Activated naive CD8-positive, alpha-beta T cell treated with anti-CD3 and anti-CD28 coated beads for 36 hours (primary cell): ENCODE results near the gene RRAS. TPM values are rescaled to one million over a fixed set of nuclear protein-coding genes. Genes with fewer than 3 reads are reported as not detected.

Source experiments
- DNase-seq: peaks from one replicate; pipeline ENCODE4 v3.0.0; 2021
- H3K27ac Mint-ChIP-seq: one replicate; pipeline ENCODE4 v1.8.0; 2022; ENCODE audit warnings: mild to moderate bottlenecking, moderate library complexity, mixed read lengths
- H3K27me3 Mint-ChIP-seq: one replicate; pipeline ENCODE4 v1.8.0; 2022; ENCODE audit warnings: mild to moderate bottlenecking, mixed read lengths
- H3K36me3 Mint-ChIP-seq: one replicate; pipeline ENCODE4 v1.8.0; 2021; ENCODE audit warnings: mild to moderate bottlenecking, mixed read lengths
- H3K4me1 Mint-ChIP-seq: one replicate; pipeline ENCODE4 v1.8.0; 2021; ENCODE audit warnings: mixed read lengths
- H3K4me3 Mint-ChIP-seq: one replicate; pipeline ENCODE4 v1.8.0; 2022; ENCODE audit warnings: mild to moderate bottlenecking, moderate library complexity, mixed read lengths
- H3K9me3 Mint-ChIP-seq: one replicate; pipeline ENCODE4 v1.8.0; 2022; ENCODE audit warnings: mixed read lengths
- total RNA-seq, 2 experiments: library from RNA; stranded (reverse); gene quantifications; one replicate each; pipeline ENCODE4 v1.2.3, GENCODE V29; 2021

RRAS gene
- total RNA-seq: 1 to 10 TPM; 4.4 to 5.0 TPM

- Mint-ChIP-seq H3K27ac (peak within 1 kb of the TSS; percentile 99), H3K4me3 (peak within 1 kb of the TSS; percentile 100), H3K36me3 (peaks cover 16% of the 10 kb centered on the region), H3K4me1 (peaks cover 45% of the 10 kb centered on the region), H3K9me3 (no peaks in the 10 kb centered on the region), H3K27me3 (no peaks in the 10 kb centered on the region)
- peak; percentile 100 for DNase-seq
These were observed at the start of gene RRAS for GRCh38 chr19:49640113-49640898. TSS of gene RRAS (minus strand) at chr19:49640143. CDS start at chr19:49640098, 45 bp downstream.

GRCh38 chr19:49689133-49690078, 49.5 kb upstream of the RRAS start, which contains the start of gene ADM5:
TSS of gene ADM5 (plus strand) at chr19:49689594. CDS start at chr19:49689838, 244 bp downstream.
- DNase-seq: peak; percentile 54
- H3K4me1 Mint-ChIP-seq: peaks cover 36% of the 10 kb centered on the region
- H3K9me3 Mint-ChIP-seq: no peaks in the 10 kb centered on the region
- H3K27ac Mint-ChIP-seq: peak within 1 kb of the TSS; percentile 77
- peak within 1 kb of the TSS; percentile 74 for H3K4me3 Mint-ChIP-seq
- H3K36me3 Mint-ChIP-seq: peaks cover 30% of the 10 kb centered on the region
- peaks cover 26% of the 10 kb centered on the region for H3K27me3 Mint-ChIP-seq

GRCh38 chr19:49688531-49689132, 48.7 kb upstream of the RRAS start:
- Mint-ChIP-seq H3K36me3 (peaks cover 37% of the 10 kb centered on the region), H3K27ac (no peak overlapping the region), H3K9me3 (no peaks in the 10 kb centered on the region), H3K4me1 (peaks cover 36% of the 10 kb centered on the region), H3K27me3 (peaks cover 26% of the 10 kb centered on the region), H3K4me3 (no peak overlapping the region)
- DNase-seq: no peak

- Mint-ChIP-seq H3K27me3 (peaks cover 23% of the 10 kb centered on the region), H3K4me1 (peaks cover 36% of the 10 kb centered on the region), H3K27ac (no peak overlapping the region), H3K4me3 (no peak overlapping the region), H3K9me3 (no peaks in the 10 kb centered on the region), H3K36me3 (peaks cover 42% of the 10 kb centered on the region)
- DNase-seq: no peak
These were observed 47.8 kb upstream of the RRAS start for GRCh38 chr19:49687566-49688316.

GRCh38 chr19:49687150-49687549, 47.2 kb upstream of the RRAS start:
- peaks cover 20% of the 10 kb centered on the region for H3K27me3 Mint-ChIP-seq
- H3K36me3 Mint-ChIP-seq: peaks cover 45% of the 10 kb centered on the region

GRCh38 chr19:49686503-49687088, 46.7 kb upstream of the RRAS start:
- Mint-ChIP-seq H3K27ac (peak overlapping the region; percentile 34), H3K36me3 (peaks cover 49% of the 10 kb centered on the region), H3K4me1 (peaks cover 33% of the 10 kb centered on the region), H3K9me3 (no peaks in the 10 kb centered on the region), H3K27me3 (peaks cover 14% of the 10 kb centered on the region), H3K4me3 (no peak overlapping the region)
- DNase-seq: no peak

More at GRCh38 chr19:49687150-49687549, 47.2 kb upstream of the RRAS start:
- Mint-ChIP-seq H3K9me3 (no peaks in the 10 kb centered on the region), H3K27ac (peak overlapping the region; percentile 34), H3K4me1 (peaks cover 33% of the 10 kb centered on the region), H3K4me3 (no peak overlapping the region)
- no peak for DNase-seq

GRCh38 chr19:49685845-49686332, 45.9 kb upstream of the RRAS start:
- Mint-ChIP-seq H3K27me3 (peaks cover 7% of the 10 kb centered on the region), H3K4me3 (peak overlapping the region; percentile 30), H3K4me1 (peaks cover 32% of the 10 kb centered on the region), H3K9me3 (no peaks in the 10 kb centered on the region), H3K36me3 (peaks cover 51% of the 10 kb centered on the region), H3K27ac (no peak overlapping the region)
- no peak for DNase-seq

- Mint-ChIP-seq H3K27me3 (no peaks in the 10 kb centered on the region), H3K9me3 (no peaks in the 10 kb centered on the region), H3K36me3 (peaks cover 49% of the 10 kb centered on the region), H3K4me1 (peaks cover 29% of the 10 kb centered on the region), H3K4me3 (no peak overlapping the region), H3K27ac (no peak overlapping the region)
- no peak for DNase-seq
These were observed 45.1 kb upstream of the RRAS start for GRCh38 chr19:49684983-49685553.

- no peak for DNase-seq
- Mint-ChIP-seq H3K27ac (peak overlapping the region; percentile 76), H3K9me3 (no peaks in the 10 kb centered on the region), H3K27me3 (no peaks in the 10 kb centered on the region), H3K36me3 (peaks cover 49% of the 10 kb centered on the region), H3K4me3 (peak overlapping the region; percentile 25), H3K4me1 (peaks cover 32% of the 10 kb centered on the region)
These were observed 44.5 kb upstream of the RRAS start for GRCh38 chr19:49684251-49684982.

GRCh38 chr19:49683814-49684250, 43.9 kb upstream of the RRAS start:
- Mint-ChIP-seq H3K27me3 (no peaks in the 10 kb centered on the region), H3K4me3 (no peak overlapping the region), H3K4me1 (peaks cover 27% of the 10 kb centered on the region), H3K9me3 (no peaks in the 10 kb centered on the region), H3K27ac (peak overlapping the region; percentile 76), H3K36me3 (peaks cover 49% of the 10 kb centered on the region)
- no peak for DNase-seq

- Mint-ChIP-seq H3K9me3 (no peaks in the 10 kb centered on the region), H3K27me3 (peaks cover under 1% of the 10 kb centered on the region), H3K36me3 (peaks cover 48% of the 10 kb centered on the region), H3K27ac (no peak overlapping the region), H3K4me1 (peaks cover 21% of the 10 kb centered on the region), H3K4me3 (no peak overlapping the region)
- DNase-seq: no peak
These were observed 42.3 kb upstream of the RRAS start for GRCh38 chr19:49682274-49682673.

- H3K9me3 Mint-ChIP-seq: no peaks in the 10 kb centered on the region
- peaks cover 17% of the 10 kb centered on the region for H3K4me1 Mint-ChIP-seq
- H3K4me3 Mint-ChIP-seq: no peak overlapping the region
- peaks cover 4% of the 10 kb centered on the region for H3K27me3 Mint-ChIP-seq
- no peak for DNase-seq
- peak overlapping the region; percentile 45 for H3K27ac Mint-ChIP-seq
- H3K36me3 Mint-ChIP-seq: peaks cover 45% of the 10 kb centered on the region
These were observed 41.9 kb upstream of the RRAS start for GRCh38 chr19:49681830-49682229.
